Pancreas (tissue), 10 donors: Measurements from ENCODE around the gene ASCC3. TPM values are rescaled to one million over a fixed set of nuclear protein-coding genes. Genes with fewer than 3 reads are reported as not detected.

Experiments
- ATAC-seq, 4 donors: fragments of 200-7000 bp; cut with Tn5 transposase; one replicate each; pipeline versions ENCODE4 v1.8.0 to v1.9.1; 2020; ENCODE audit warnings: mild to moderate bottlenecking in 4 of 4, moderate library complexity in 4 of 4
- DNase-seq, 6 donors: peaks; one replicate each; pipeline ENCODE4 v3.0.0-alpha.2; 2020
- FAIRE-seq: peaks from 2 replicates; lab custom pipeline; 2012; peaks lifted over from hg19 to GRCh38; lab: Jason Lieb, UNC
- H3K27ac ChIP-seq, 4 donors: fragments of 200-600 bp; sonication (generic); 1 replicate in 3 of 4; 2 replicates in 1 of 4; pipeline versions ENCODE4 v1.5.0 to v1.8.0; 2020
- H3K27me3 ChIP-seq, 4 donors: fragments of 200-600 bp; one replicate each; pipeline ENCODE4 v1.8.0; 2021
- H3K36me3 ChIP-seq, 3 donors: fragments of 200-600 bp; sonication (generic) in 1 of 3; one replicate each; pipeline versions ENCODE4 v1.5.0 to v1.8.0; 2020 to 2021
- H3K4me1 ChIP-seq, 3 donors: fragments of 200-600 bp; one replicate each; pipeline ENCODE4 v1.8.0; 2021
- H3K4me3 ChIP-seq, 4 donors: fragments of 200-600 bp; sonication (generic) in 2 of 4; one replicate each; pipeline versions ENCODE4 v1.5.0 to v1.8.0; 2020 to 2021
- H3K9me3 ChIP-seq, 4 donors: fragments of 200-600 bp; one replicate each; pipeline ENCODE4 v1.8.0; 2021
- WGBS, 2 donors: extraction: QIAGEN DNeasy Blood & Tissue Kit; methylation state at CpG; one replicate each; pipeline ENCODE4 v1.1.7; 2013; 5-methylcytosine and 5-hydroxymethylcytosine counted together
- intact Hi-C, 3 donors: fragments of 100-400 bp; cut with DNase I; formaldehyde crosslinking; loops; one replicate each; pipeline versions ENCODE4 v1.11.1 to v1.14.2; 2022
- polyA plus RNA-seq, 2 donors: library from polyadenylated mRNA; stranded (reverse); fragments of 200-250 nt; gene quantifications; one replicate each; pipeline ENCODE4 v1.2.3, GENCODE V29; 2013
- total RNA-seq, 6 donors: library from RNA; stranded (reverse); fragmentation: NEBNext Ultra II Directional in 4 of 6; extraction: Animal tissue kit (Norgen Biotek cat#: 25700) in 4 of 6; gene quantifications; one replicate each; pipeline versions ENCODE4 v1.2.1 to v1.2.4, GENCODE V29; 2021 to 2023
- TF ChIP-seq, protein P1 (sequence below), 4 donors: fragments of 200-600 bp; sonication (generic) in 3 of 4; IDR thresholded peaks; one replicate each; pipeline versions ENCODE4 v1.5.0 to v1.8.0; 2021; ENCODE audit warnings: antibody characterized with exemption in 4 of 4
- donor health status: healthy with polysubstance abuse.
- donor health status: DM: no; HTN: no; CAD: no; lungs with moderate emphysema.
- donor health status: DM: no; HTN: no; CAD: no.
- donor health status: control.
- donor health status: control.
- donor health status: Bipolar disorder and iron deficiency.
- donor health status: DM: yes; HTN: yes; CAD: no.
- donor health status: DM: no; HTN: no; CAD: no.
- donor health status: DM: no; HTN: no; CAD: no.
- donor health status: DM: yes; HTN: yes; CAD: no.

Gene ASCC3
- total and polyA plus RNA-seq, 8 donors, result 4.4 to 20.3 (median 13.4) TPM

GRCh38 chr6:100920028-100920605, 39.0 kb upstream of the ASCC3 start:
- H3K27ac ChIP-seq, result no peak overlapping the region
- H3K27me3 ChIP-seq, result peaks cover 0 to 5% (median 0%) of the 10 kb centered on the region in 4 donors
- TF ChIP-seq, protein P1, sequence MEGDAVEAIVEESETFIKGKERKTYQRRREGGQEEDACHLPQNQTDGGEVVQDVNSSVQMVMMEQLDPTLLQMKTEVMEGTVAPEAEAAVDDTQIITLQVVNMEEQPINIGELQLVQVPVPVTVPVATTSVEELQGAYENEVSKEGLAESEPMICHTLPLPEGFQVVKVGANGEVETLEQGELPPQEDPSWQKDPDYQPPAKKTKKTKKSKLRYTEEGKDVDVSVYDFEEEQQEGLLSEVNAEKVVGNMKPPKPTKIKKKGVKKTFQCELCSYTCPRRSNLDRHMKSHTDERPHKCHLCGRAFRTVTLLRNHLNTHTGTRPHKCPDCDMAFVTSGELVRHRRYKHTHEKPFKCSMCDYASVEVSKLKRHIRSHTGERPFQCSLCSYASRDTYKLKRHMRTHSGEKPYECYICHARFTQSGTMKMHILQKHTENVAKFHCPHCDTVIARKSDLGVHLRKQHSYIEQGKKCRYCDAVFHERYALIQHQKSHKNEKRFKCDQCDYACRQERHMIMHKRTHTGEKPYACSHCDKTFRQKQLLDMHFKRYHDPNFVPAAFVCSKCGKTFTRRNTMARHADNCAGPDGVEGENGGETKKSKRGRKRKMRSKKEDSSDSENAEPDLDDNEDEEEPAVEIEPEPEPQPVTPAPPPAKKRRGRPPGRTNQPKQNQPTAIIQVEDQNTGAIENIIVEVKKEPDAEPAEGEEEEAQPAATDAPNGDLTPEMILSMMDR (IDR thresholded peaks at IDR 0.05), result no peak
- no peaks in the 10 kb centered on the region for H3K4me1 ChIP-seq
- intact Hi-C loops, result no loop called here
- ATAC-seq (no peak), DNase-seq (no peak), FAIRE-seq (no peak)
- no peaks in the 10 kb centered on the region for H3K36me3 ChIP-seq
- no peaks in the 10 kb centered on the region for H3K9me3 ChIP-seq
- no peak overlapping the region for H3K4me3 ChIP-seq
- WGBS, 2 donors, result 64 to 76% methylated on average over 2 of the region's 2 CpGs

- H3K4me3 ChIP-seq, result no peak overlapping the region
- H3K27ac ChIP-seq, result no peak overlapping the region
- intact Hi-C loops, result no loop called here
- FAIRE-seq, result no peak
- H3K36me3 ChIP-seq, result no peaks in the 10 kb centered on the region
- DNase-seq, result no peak
- H3K9me3 ChIP-seq, result no peaks in the 10 kb centered on the region
- ATAC-seq, result no peak
- H3K27me3 ChIP-seq, result peaks cover 0 to 5% (median 0%) of the 10 kb centered on the region in 4 donors
- TF ChIP-seq, protein P1 (IDR thresholded peaks at IDR 0.05), result no peak
- H3K4me1 ChIP-seq, result no peaks in the 10 kb centered on the region
Observed at GRCh38 chr6:100918152-100918551, 37.0 kb upstream of the ASCC3 start.

DNA sequence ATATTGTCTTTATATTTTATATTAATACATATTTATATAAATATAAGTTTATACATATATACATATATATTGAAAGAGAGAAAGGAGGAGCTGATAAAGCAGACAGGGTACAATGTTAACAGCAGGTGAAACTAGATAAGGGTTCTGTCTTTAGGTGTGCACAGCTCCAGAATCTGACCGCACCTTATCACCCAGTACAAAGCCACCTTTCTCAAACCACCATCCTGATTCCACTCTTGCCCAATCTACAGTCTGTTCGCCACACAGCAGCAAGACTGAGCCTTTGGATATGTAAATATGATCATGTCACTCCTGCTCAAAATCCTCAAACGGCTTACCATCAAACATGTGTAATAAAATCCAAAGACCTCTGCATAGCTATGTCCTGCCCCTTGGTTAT, 34.7 kb upstream of the ASCC3 start:
- TF ChIP-seq, protein P1 (IDR thresholded peaks at IDR 0.05), result no peak
- DNase-seq (no peak), ATAC-seq (no peak), FAIRE-seq (no peak)
- no peaks in the 10 kb centered on the region for H3K9me3 ChIP-seq
- peaks cover 0 to 5% (median 0%) of the 10 kb centered on the region in 4 donors for H3K27me3 ChIP-seq
- H3K36me3 ChIP-seq, result no peaks in the 10 kb centered on the region
- no peaks in the 10 kb centered on the region for H3K4me1 ChIP-seq
- intact Hi-C loops, result no loop called here
- 63 to 74% methylated on average over 3 of the region's 3 CpGs for WGBS, 2 donors
- H3K4me3 ChIP-seq, result no peak overlapping the region
- H3K27ac ChIP-seq, result no peak overlapping the region

DNA sequence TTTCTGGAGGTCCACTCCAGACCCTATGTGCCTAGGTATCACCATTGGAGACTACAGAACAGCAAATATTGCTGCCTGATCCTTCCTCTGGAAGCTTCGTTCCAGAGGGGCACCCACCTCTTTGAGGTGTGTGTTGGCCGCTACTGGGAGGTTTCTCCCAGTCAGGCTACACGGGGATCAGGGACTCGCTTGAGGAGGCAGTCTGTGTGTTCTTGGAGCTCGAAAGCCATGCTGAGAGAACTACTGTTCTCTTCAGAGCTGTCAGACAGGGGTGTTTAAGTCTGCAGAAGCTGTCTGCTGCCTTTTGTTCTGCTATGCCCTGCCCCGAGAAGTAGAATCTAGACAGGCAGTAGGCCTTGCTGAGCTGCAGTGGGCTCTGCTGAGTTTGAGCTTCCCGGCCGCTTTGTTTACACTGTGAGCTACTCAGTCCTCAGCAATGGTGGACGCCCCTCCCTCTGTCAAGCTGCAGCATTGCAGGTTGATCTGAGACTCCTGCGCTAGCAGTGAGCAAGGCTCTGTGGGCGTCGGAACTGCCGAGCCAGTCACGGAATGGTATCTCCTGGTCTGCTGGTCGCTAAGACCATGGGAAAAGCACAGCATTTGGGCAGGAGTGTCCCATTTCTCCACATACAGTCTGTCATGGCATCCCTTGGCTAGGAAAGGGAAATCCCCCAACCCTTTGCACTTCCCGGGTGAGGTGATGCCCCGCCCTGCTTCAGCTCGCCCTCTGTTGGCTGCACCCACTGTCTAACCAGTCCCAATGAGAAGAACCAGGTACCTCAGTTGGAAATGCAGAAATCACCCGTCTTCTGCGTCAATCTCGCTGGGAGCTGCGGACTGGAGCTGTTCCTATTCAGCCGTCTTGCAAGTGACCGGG, 32.5 kb upstream of the ASCC3 start:
- H3K27ac ChIP-seq, result no peak overlapping the region
- H3K4me1 ChIP-seq, result no peaks in the 10 kb centered on the region
- TF ChIP-seq, protein P1 (IDR thresholded peaks at IDR 0.05), result no peak
- no peaks in the 10 kb centered on the region for H3K36me3 ChIP-seq
- H3K9me3 ChIP-seq, result no peaks in the 10 kb centered on the region
- DNase-seq, result no peak
- peaks cover 0 to 5% (median 0%) of the 10 kb centered on the region in 4 donors for H3K27me3 ChIP-seq
- no peak for FAIRE-seq
- intact Hi-C loops, result no loop called here
- ATAC-seq, result peak in 2 of 4 donors; percentile 61 to 78
- WGBS, 2 donors, result 51 to 57% methylated on average over 24 of the region's 24 CpGs
- H3K4me3 ChIP-seq, result no peak overlapping the region

DNA sequence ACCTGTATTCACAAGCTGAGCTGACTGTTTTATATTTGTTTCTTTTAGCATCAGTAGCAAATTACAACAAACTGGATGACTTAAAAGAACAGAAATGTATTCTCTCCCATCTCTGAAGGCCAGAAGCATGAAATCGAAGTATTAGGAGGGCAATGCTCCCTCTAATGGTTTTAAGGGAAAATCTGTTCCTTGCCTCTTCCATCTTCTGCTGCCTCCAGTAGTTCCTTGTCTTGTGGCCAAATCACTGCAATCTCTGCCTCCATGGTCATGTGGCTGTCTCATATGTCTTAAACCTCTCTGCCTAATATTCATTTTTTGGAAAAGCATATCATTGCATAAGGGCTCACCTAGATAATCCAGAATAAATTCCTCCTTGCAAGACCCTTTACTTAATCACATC, 25.2 kb upstream of the ASCC3 start:
- ATAC-seq, result no peak
- no peak for FAIRE-seq
- 34 to 56% methylated on average over 1 of the region's 1 CpG for WGBS, 2 donors

More for the DNA sequence above, 25.2 kb upstream of the ASCC3 start:
- H3K9me3 ChIP-seq, result no peaks in the 10 kb centered on the region
- DNase-seq, result no peak
- TF ChIP-seq, protein P1 (IDR thresholded peaks at IDR 0.05), result no peak
- H3K27ac ChIP-seq, result no peak overlapping the region
- H3K36me3 ChIP-seq, result no peaks in the 10 kb centered on the region
- intact Hi-C loops, result no loop called here
- H3K27me3 ChIP-seq, result no peaks in the 10 kb centered on the region
- no peak overlapping the region for H3K4me3 ChIP-seq
- H3K4me1 ChIP-seq, result no peaks in the 10 kb centered on the region
